CD4-positive, alpha-beta T cell treated with Interleukin-4 for 1 hour (primary cell): ENCODE results near the gene EPGN.
"Not testable (repeated sequence)": the region's sequence is repeated elsewhere in the genome, so short reads cannot be mapped to it uniquely, and the experiment has no call there.

Source experiments
- DNase-seq, 2 donors: peaks; one replicate each; pipeline ENCODE4 v3.0.0-alpha.2; 2020 to 2022

The EPGN gene

GRCh38 chr4:74311696-74312313 lies 3.5 kb downstream of the EPGN start:
- DNase-seq = peak in 1 of 2 donors; percentile 47

DNA sequence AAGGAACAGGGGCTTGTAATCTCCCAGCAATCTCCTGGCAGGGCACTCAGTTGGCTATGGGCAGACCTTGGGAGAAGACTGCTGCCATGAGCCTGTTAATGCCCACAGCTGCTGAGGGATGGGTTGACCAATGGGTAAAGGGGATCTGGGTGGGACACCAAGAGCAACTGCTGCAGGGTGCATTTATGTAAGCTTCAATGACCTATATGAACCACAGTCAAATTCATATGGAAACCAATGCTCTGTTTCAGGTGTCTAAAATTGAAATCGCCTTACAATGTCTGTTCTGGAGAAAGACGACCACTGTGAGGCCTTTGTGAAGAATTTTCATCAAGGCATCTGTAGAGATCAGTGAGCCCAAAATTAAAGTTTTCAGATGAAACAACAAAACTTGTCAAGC lies 6.1 kb downstream of the EPGN start:
- no peak for DNase-seq

DNA sequence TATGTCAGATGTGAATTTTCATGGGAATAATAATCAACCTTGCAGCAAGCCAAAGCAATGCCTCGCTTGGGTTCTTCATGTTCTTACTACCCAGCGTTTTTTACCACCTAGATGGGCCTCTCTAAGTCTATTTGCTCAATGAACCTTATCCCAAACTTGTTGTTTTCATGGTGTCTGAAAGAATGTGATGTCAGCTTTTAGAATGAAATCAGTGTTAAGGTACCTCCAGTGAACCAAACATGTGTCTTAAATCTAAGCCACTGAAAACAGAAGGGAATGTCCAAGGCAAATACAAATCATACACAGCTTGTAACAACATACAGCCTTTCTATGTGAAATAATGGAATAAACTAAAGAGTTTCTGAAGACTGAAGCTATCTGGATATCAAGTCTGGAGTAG lies 6.7 kb downstream of the EPGN start:
- no peak for DNase-seq

DNA sequence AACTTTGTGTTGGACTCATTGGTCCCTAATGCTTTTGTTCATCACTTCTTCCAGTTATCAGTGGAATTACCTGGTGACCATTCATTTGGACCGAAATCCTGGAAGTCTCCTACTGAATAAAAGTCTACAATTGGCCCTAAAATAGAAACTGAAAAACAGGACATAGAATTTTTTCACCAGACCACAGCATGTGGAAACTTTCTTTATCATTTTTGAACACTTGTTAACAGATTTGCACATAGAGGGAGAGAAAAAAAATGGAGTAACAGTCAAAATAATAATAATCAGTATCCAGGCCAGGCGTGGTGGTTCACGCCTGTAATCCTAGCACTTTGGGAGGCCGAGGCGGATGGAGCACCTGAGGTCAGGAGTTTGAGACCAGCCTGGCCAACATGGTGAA lies 7.1 kb downstream of the EPGN start:
- no peak for DNase-seq

DNA sequence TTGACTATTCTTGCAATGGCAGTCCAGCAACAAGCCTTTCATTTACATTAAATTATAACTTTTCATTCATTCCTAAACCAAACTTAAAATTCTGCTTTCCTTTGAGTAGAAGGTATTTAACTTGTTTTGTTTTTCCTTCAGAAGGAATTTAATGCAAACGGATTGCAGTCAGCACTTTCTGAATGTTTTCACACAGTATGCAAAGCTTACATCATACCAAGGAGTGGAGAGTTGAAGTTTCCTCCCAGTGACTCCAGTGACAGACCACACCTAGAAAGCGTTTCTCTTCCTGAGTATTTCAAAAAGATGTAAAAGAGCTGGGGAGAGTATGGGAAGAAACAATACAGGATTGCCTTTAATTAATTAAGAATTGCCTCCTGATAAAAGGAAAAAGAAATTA lies 8.1 kb downstream of the EPGN start:
- no peak for DNase-seq

DNA sequence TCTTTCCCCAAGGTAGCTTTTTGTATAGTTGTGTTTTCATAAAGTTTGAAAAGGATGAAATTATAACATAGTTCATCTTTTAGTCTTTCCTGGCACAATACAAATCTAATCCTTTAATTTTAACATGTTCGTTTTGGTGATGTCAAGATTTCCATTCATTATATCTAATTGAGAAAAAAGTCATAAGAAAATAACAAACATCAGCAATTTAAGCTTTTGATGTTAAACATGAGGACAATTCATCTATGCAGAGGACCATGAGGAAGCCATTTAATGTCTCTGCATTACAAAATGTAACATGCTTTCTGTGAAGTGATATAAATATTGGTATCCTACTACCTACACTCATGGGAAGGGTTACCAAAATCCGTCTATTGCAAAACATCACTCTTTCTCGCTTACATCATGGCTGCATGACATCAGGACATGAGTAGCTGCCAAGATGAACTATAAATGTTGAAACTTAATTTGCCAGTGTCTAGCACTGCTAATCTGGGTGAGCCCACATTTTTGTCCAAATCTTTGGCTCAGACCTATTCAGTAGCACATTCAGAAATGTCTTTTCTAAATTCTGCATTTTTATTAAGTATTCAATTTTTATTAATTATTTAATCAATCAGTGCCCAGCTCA lies 9.5 kb downstream of the EPGN start:
- DNase-seq = no peak

- DNase-seq = no peak
Measured at GRCh38 chr4:74318276-74318675, 10.0 kb downstream of the EPGN start.

DNA sequence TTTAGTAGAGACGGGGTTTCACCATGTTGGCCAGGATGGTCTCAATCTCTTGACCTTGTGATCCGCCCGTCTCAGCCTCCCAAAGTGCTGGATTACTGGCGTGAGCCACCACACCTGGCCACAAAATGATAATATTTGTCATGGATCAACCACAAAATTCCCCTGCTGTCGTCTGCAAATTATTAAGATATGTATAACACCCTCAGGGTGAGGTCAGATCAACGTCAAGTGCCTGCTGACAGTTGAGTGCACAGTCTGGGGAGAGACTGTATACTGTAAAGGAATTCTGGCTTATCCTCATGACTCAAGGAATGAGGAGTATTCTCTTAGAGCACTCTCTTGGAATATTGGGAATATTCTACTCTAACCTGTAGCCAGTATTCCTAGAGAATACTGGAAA lies 11.2 kb downstream of the EPGN start:
- DNase-seq = no peak

- peak in 1 of 2 donors; percentile 36 for DNase-seq
Measured at GRCh38 chr4:74320559-74321118, 12.4 kb downstream of the EPGN start.

- DNase-seq = no peak
Measured at GRCh38 chr4:74322301-74322700, 14.0 kb downstream of the EPGN start.

GRCh38 chr4:74323663-74324062 lies 15.4 kb downstream of the EPGN start:
- DNase-seq = no peak

- no peak for DNase-seq
Measured at GRCh38 chr4:74324262-74324661, 16.0 kb downstream of the EPGN start.

GRCh38 chr4:74325886-74326285 lies 17.6 kb downstream of the EPGN start:
- no peak for DNase-seq

- DNase-seq = no peak
Measured at GRCh38 chr4:74327762-74328161, 19.5 kb downstream of the EPGN start.

- DNase-seq = no peak
Measured at GRCh38 chr4:74328501-74328900, 20.2 kb downstream of the EPGN start.

DNA sequence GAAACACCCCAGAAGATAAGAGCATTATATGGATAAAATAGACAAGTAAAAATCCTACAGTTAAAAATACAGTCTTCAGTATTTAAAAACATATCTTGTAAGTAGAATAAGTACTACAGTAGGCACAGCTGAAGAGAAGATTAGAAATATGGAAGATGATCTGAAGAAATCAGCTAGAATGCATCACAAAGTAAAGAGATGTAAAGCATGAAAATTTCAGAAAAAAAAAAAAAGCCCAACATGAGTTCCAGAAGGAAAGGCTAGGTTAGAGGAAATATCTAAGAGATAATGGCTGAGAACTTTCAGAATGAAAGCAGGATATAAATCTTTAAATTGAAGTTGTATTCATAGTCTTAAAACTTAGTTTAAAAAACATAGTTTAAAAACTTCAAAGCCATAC lies 21.0 kb downstream of the EPGN start:
- DNase-seq = no peak

DNA sequence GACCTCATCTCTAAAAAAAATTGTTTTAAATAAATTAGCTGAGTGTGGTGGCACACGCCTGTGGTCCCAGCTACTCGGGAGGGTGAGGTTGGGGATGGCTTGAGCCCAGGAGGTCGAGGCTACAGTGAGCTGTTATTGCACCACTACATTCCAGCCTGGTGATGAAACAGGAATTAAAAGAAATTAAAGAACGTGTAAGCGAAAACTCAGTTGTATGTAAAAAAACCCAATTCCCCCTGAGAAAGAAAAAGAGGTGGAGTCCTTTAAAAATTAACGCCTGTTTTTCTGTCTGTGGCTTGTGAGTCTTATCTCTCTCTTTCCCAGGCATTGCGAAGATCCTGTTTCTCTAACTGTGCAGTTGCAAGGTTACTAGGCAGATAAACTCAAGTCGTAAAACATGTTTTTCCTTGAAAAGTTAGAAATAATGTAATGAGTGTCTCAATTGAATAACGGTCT lies 22.1 kb downstream of the EPGN start:
- no peak for DNase-seq

DNA sequence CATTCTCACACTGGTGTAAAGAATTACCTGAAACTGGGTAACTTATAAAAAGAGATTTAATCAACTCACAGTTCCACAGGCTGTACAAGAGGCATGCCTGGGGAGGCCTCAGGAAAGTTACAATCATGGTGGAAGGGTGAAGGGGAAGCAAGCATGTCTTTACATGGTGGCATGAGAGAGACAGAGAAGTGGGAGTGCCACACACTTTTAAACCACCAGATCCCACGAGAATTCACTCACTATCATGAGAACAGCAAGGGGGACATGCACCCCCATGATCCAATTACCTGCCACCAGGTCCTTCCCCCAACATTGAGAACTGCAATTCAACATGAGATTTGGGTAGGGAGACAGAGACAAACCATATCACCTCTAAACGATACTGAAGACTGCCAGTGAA lies 23.0 kb downstream of the EPGN start:
- DNase-seq = no peak

DNA sequence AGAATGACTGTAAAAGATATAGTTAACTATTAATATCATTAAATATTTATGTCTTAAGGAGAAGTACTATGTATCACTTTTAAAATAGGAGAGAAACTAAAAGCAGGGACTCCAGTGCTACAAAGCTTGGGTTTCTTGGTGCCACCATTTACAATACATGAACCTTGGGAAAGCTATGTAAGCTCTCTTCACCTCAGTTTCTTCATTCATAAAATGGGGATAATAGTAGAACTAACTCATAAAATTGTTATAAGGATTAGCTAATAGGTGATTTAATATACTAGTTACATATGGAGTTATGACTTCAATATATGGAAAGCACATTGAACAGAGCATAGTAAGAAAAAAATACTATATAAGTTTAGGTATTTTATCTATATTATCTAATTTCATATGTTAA lies 23.7 kb downstream of the EPGN start:
- DNase-seq = no peak

- DNase-seq = no peak
Measured at GRCh38 chr4:74334636-74335035, 26.4 kb downstream of the EPGN start.

DNA sequence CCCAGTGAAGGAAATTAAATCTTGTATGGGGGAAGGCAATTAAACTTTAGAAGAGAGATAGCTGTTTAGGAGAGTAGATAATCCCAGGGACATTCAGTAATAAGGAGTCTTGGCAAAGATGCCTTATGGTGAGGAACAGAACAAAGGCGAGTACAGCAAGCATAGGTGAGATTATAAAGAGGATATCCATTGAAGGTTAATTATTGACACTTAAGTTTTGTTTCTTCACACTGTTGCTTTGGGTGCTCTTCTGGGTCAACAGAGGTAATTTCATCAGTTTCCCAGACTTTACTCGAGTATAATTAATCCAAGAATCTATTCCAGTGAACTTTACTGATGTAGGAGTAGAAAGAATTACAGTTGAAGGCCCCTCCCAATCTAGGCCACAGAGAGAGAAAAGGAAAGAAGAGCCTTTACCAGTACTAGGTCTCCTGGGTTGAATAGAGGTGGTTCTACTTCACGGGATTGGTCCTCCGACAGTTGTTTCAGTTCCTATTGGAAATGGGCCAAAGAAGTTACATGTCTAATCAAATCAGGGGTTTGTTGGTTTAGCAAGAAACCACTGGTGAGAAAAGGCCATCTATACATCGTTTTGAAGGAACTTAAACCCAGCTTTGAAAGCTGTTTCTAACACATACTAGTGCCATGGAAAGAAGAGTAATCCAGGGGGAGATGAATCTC lies 27.2 kb downstream of the EPGN start:
- peak in 1 of 2 donors; percentile 16 for DNase-seq

- peak in 1 of 2 donors; percentile 41 for DNase-seq
Measured at GRCh38 chr4:74338792-74339333, 30.6 kb downstream of the EPGN start.

DNA sequence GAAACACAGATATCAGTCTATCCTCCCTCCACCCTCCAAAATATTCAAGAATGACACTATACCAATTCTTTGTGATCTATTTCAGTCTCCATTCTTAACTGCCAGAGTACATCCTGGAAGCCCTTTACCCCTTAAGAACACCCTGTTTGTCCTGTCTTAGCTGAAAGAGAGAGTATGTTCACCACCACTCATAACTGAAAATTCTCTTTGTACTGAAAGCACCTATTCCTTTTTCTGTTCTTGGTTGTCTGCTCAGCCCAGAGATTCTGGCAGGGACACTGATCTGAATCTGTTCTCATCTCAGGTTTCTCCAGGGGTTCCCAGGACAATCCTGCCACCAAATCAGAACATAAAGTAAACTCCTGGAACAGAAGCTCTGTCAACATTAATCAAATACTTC lies 31.2 kb downstream of the EPGN start:
- no peak for DNase-seq

DNA sequence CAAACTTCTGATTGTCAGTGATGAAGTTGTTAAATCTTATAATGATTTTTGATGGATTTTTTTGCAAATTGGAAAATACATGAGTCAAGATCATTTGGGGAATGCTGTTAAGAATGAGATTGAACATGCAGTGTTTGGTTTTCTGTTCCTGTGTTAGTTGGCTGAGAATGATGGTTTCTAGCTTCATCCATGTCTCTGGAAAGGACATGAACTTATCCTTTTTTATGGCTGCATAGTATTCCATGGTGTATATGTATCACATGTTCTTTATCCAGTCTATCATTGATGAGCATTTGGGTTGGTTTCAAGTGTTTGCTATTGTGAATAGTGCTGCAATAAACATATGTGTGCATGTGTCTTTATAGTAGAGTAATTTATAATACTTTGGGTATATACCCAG lies 32.2 kb downstream of the EPGN start:
- not testable (repeated sequence) for DNase-seq
